GM08714 (cell line): ENCODE measurements around the gene BCAT1.
A peak's percentile ranks its signal among the peaks of the same experiment; 100 is the strongest.

Experiments used
- H3K4me3 ChIP-seq: fragments of 200-500 bp; sonication (Bioruptor generic); 2 replicates; pipeline ENCODE4 v1.5.1; 2014; ENCODE audit warnings: mild to moderate bottlenecking, low read length, inconsistent platforms
- ZNF274 ChIP-seq: IDR thresholded peaks from 2 replicates; pipeline ENCODE4 v1.6.1; 2012; ENCODE audit warnings: mild to moderate bottlenecking, low read depth, low read length

Gene BCAT1

GRCh38 chr12:24903329-24904088 lies 45.4 kb downstream of the BCAT1 start:
- peak overlapping the region; percentile 65; the same call in 1 of the 2 replicates for H3K4me3 ChIP-seq
- TF ChIP-seq ZNF274: no peak

- TF ChIP-seq ZNF274: no peak
Observed at GRCh38 chr12:24902511-24903328, 46.2 kb downstream of the BCAT1 start.

DNA sequence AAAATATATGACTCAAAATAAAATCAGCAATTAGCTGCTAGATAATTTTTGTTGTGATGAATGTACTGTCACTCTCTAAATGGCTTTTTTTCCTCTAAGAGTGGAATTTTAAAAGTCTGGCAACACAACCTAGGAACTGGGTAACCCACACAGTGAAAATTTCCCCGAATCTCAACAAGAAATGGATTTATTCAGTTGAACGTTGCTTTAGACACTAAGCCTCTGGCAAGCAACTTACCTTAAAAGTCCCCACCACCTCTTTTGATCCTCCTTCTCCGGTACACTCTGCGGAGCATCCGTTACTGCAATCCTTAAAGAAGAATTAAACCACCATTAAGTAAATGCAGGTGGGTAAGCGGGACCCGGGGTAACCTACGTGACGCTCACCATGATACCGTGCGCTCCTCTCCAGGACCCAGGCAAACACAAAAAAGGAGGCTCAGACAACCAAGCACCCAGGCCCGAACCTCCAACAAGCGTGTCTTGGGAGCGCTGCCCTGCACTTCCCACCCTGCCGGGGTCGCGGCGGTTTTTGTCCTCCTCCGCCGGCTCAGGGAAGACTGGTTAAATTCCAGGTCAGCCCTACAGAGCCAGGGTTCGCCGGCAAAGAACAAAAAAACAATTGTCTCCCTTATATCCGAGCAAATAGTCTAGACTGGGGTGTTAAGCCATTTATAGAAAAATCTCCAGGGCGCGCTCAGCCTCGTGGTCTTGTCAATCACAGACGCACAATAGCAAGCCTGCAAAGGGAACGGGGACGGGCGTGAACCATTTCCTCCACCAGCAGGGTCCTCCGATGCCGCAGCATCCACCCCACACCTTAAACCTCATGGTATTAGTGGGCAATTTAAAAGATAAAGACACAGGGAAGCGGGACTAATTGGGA lies 47.1 kb downstream of the BCAT1 start:
- H3K4me3 ChIP-seq: peak overlapping the region; percentile 65; the same call in 1 of the 2 replicates
- no peak for TF ChIP-seq ZNF274

More at GRCh38 chr12:24902511-24903328, 46.2 kb downstream of the BCAT1 start:
- peak overlapping the region; percentile 65; the same call in 1 of the 2 replicates for H3K4me3 ChIP-seq

DNA sequence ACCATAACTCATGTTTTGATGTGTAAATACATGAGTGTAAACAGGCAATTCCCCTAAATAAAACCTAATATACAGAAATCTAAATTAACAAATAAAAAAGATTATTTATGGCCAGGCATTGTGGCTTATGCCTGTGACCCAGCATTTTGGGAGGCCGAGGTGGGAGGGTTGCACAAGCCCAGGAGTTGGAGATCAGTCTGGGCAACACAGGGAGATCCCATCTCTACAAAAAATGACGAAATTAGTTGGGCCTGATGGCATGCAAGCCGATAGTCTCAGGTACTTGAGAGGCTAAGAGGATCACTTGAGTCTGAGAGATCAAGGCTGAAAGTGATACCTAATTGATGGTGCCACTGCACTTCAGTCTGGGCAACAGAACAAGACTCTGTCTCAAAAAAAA lies 48.7 kb downstream of the BCAT1 start:
- no peak overlapping the region for H3K4me3 ChIP-seq
- no peak for TF ChIP-seq ZNF274

DNA sequence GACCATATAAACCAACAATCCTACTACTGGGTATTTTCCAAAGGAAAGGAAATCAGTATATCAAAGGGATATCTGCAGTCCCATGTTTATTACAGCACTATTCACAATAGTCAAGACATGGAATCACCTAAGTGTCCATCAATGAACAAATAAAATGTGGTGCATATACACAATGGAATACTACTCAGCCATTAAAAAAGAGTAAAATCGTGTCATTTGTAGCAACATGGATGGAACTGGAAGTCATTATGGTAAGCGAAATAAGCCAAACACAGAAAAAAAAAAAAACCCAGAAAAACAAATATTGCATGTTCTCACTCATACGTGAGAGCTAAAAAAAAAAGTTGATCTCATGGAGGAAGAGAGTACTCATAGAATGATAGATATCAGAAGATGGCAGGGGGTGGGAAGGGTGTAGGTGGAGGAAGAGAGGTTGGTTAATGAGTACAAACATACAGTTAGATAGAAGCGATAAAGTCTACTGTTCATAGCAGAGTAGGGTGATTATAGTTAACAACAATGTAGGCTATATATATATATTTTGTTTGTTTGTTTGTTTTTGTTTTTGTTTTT lies 49.3 kb downstream of the BCAT1 start:
- H3K4me3 ChIP-seq: no peak overlapping the region
- TF ChIP-seq ZNF274: no peak

DNA sequence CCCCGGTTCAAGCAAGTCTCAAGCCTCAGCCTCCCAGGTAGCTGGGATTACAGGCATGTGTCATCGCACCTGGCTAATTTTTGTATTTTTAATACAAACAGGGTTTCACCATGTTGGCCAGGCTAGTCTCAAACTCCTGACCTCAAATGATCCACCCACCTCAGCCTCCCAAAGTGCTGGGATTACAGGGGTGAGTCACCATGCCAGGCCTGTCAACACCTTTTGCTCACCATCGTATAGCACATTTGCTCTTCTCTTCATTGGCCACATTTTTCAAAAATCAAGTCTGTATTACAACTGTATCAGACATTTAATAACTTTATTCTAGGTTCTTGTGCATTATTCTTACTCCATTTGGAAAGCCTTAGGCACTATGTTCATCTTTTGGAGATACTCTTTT lies 50.3 kb downstream of the BCAT1 start:
- no peak for TF ChIP-seq ZNF274
- H3K4me3 ChIP-seq: no peak overlapping the region

GRCh38 chr12:24898185-24898584 lies 50.7 kb downstream of the BCAT1 start:
- TF ChIP-seq ZNF274: no peak
- H3K4me3 ChIP-seq: no peak overlapping the region

DNA sequence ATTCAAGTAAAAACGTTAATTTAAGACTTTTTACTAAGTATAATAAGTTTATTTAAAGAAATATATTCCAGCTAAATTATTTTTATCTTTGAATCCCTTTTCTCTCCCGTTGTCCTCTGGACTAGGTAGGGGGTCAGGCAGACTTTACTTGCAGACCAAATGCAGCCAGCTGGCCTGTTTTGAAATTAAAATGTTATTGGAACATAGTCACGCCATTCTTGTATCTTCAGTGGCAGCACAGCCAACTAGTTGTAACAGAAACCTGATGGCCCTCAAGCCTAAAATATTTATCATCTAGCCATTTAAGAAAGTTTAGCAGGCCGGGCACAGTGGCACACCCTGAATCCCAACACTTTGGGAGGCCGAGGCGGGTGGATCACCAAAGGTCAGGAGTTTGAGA lies 52.7 kb downstream of the BCAT1 start:
- no peak for TF ChIP-seq ZNF274

DNA sequence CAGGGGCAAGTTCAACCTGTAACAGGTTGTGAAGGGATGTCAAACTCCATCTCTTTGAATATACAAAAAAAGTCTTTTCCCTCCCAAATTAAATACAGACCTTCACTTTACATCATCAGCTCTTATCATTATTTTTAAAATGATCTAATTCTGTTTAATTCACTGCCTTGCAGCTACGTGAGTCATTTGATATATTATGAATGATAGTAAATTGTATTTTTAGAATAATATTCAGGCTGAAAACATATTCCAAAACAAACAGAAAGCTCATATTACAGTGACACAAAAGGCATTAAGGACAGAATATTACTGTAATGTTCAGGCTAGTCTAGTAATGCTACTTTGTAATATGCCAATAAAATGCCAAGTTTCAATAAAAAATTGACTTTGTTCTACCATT lies 53.3 kb downstream of the BCAT1 start:
- no peak for TF ChIP-seq ZNF274

More for the DNA sequence above, 52.7 kb downstream of the BCAT1 start:
- H3K4me3 ChIP-seq: no peak overlapping the region

DNA sequence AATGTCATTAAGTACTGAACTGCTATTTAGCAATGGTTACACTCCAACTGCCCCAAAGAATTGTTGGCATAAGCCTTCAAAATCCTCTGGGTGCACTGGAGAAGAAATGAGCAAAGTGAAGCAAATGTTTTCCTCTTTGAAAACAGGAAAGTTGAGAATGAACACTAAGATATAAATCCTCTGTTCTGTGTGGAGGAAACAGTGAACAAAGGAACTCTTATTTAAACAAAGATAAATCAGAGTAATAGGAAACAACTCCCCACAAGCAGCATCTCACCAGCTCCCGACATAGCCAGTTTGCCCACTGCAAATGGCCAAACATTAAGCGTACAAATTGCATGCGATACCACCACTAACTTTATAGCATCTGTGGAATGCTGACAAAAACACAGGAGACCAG lies 54.0 kb downstream of the BCAT1 start:
- TF ChIP-seq ZNF274: no peak
- no peak overlapping the region for H3K4me3 ChIP-seq

More for the DNA sequence above, 53.3 kb downstream of the BCAT1 start:
- H3K4me3 ChIP-seq: no peak overlapping the region

GRCh38 chr12:24890048-24890803 lies 58.7 kb downstream of the BCAT1 start:
- no peak for TF ChIP-seq ZNF274
- no peak overlapping the region for H3K4me3 ChIP-seq

GRCh38 chr12:24889411-24889810 lies 59.5 kb downstream of the BCAT1 start:
- TF ChIP-seq ZNF274: no peak
- no peak overlapping the region for H3K4me3 ChIP-seq

- no peak for TF ChIP-seq ZNF274
- no peak overlapping the region for H3K4me3 ChIP-seq
Observed at GRCh38 chr12:24888813-24889212, 60.1 kb downstream of the BCAT1 start.
